Kidney epithelial cell (primary cell): ENCODE data around the gene ZFP2. TPM values are rescaled to one million over a fixed set of nuclear protein-coding genes. Genes with fewer than 3 reads are reported as not detected.
"Not testable (repeated sequence)": the region's sequence is repeated elsewhere in the genome, so short reads cannot be mapped to it uniquely, and the experiment has no call there.

ENCODE experiments used
- DNase-seq: peaks from one replicate; pipeline ENCODE4 v3.0.0-alpha.2; 2010; ENCODE audit warnings: low read depth
- H3K27me3 ChIP-seq: 2 replicates; pipeline ENCODE4 v1.6.0; 2011; ENCODE audit warnings: low read length; ENCODE audit not compliant: control insufficient read depth, insufficient read depth
- H3K36me3 ChIP-seq: 2 replicates; pipeline ENCODE4 v1.5.1; 2011; ENCODE audit warnings: low read length; ENCODE audit not compliant: control insufficient read depth, insufficient read depth
- H3K4me3 ChIP-seq: 2 replicates; pipeline ENCODE4 v1.5.1; 2011; ENCODE audit warnings: low read depth, mild to moderate bottlenecking, control low read depth, low read length
- CTCF ChIP-seq: IDR thresholded peaks from 2 replicates; pipeline ENCODE4 v1.5.1; 2011; ENCODE audit warnings: mild to moderate bottlenecking, moderate library complexity, low read length, control low read depth, inconsistent platforms; ENCODE audit not compliant: insufficient read depth, poor library complexity, severe bottlenecking
- total RNA-seq: library from RNA; depleted of rRNA; stranded (reverse); fragments of >200 nt; gene quantifications from 2 replicates; pipeline ENCODE4 v1.2.3, GENCODE V29; 2015

Gene ZFP2
- 1.3 and 2.9 TPM in 2 replicates for total RNA-seq

- no peaks in the 10 kb centered on the region for H3K36me3 ChIP-seq
- no peak for DNase-seq
Measured at GRCh38 chr5:178895615-178896571, at the start of gene ZFP2. ZFP2 (plus strand) TSS chr5:178895913; CDS start chr5:178931314, 35,401 bp downstream.

GRCh38 chr5:178849316-178849715 lies 46.4 kb upstream of the ZFP2 start:
- no peaks in the 10 kb centered on the region for H3K36me3 ChIP-seq
- TF ChIP-seq CTCF: no peak

More at GRCh38 chr5:178895615-178896571, at the start of gene ZFP2:
- no peaks in the 10 kb centered on the region for H3K27me3 ChIP-seq
- peak within 1 kb of the TSS; percentile 77 for H3K4me3 ChIP-seq
- TF ChIP-seq CTCF: no peak

GRCh38 chr5:178851951-178852350 lies 43.8 kb upstream of the ZFP2 start:
- no peak for TF ChIP-seq CTCF
- H3K4me3 ChIP-seq: no peak overlapping the region
- DNase-seq: no peak
- no peaks in the 10 kb centered on the region for H3K27me3 ChIP-seq
- no peaks in the 10 kb centered on the region for H3K36me3 ChIP-seq

More at GRCh38 chr5:178849316-178849715, 46.4 kb upstream of the ZFP2 start:
- no peak for DNase-seq
- H3K4me3 ChIP-seq: no peak overlapping the region
- H3K27me3 ChIP-seq: no peaks in the 10 kb centered on the region

GRCh38 chr5:178854284-178854683 lies 41.4 kb upstream of the ZFP2 start:
- Histone ChIP-seq H3K27me3 (no peaks in the 10 kb centered on the region), H3K36me3 (no peaks in the 10 kb centered on the region), H3K4me3 (no peak overlapping the region)
- no peak for TF ChIP-seq CTCF
- DNase-seq: no peak

GRCh38 chr5:178859625-178860521 lies 35.8 kb upstream of the ZFP2 start, which contains the start of gene ZNF354B:
ZNF354B (plus strand) TSS chr5:178859953; CDS start chr5:178861048, 1,095 bp downstream.
- TF ChIP-seq CTCF: no peak
- Histone ChIP-seq H3K4me3 (peak within 1 kb of the TSS; percentile 56), H3K27me3 (no peaks in the 10 kb centered on the region), H3K36me3 (no peaks in the 10 kb centered on the region)
- peak; percentile 82 for DNase-seq

GRCh38 chr5:178860615-178861014 lies 35.1 kb upstream of the ZFP2 start:
- H3K27me3 ChIP-seq, H3K36me3 ChIP-seq, DNase-seq: not testable (repeated sequence)
- H3K4me3 ChIP-seq: peak overlapping the region; percentile 56
